Measurements from ENCODE around the gene ATP6V1C2. TPM values are rescaled to one million over a fixed set of nuclear protein-coding genes. Genes with fewer than 3 reads are reported as not detected.

Gene ATP6V1C2
- total and polyA plus RNA-seq, 9 of the 15 experiments (the other 6 are each of a cell fraction or from before 2014, with no cell fraction given), result 0.01 to 0.31 (median 0.10) TPM; not detected in 4

DNA sequence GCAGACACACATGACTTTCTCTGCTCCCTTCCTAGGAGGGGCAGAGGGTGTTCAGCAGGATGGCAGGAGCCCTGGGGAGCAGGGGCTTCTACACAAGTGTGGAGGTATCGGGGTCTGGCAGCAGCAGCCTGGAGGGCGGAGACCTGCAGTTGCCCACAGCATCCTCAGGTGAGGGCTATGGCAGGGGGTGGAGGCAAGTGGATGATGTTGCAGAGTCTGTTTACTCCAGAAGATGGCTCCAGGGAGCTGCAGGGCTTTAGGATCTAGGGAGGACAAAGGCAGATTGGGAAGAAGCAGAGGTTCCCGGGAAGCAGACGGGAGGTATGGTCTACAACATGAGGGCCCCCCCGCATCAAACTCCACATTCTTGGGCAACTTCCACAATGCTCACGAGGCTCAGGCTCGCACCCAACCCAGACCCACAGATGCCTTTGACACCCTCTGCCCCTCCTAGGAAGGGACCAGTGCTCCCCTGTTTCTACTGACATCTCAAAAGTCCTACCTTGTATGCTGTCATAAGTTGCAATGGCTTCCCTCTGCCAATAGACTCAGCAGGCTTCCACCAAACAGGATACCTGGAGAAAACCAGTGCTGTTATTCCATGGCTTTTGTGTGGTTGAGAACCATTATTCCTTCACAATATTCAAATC, 12.0 kb upstream of the ATP6V1C2 start:
- no peak overlapping the region for H3K27ac ChIP-seq (ENCODE audit: extremely low read depth, low read depth, low read length)
- no peaks in the 10 kb centered on the region; a peak in 1 of 5 replicates for H3K4me1 ChIP-seq (replicated peaks in 1 of 2; ENCODE audit: control insufficient read depth in 2 of 2, insufficient read depth in 2 of 2, low read length in 2 of 2)
- in situ Hi-C loops (cut with MboI), result no loop called here
- H3K36me3 ChIP-seq (ENCODE audit: control insufficient read depth, insufficient read depth, low read length), result no peaks in the 10 kb centered on the region
- no peak overlapping the region for H3K4me3 ChIP-seq
- peak in 2 of 4 experiments; percentile 6 to 22 for DNase-seq (ENCODE audit: extremely low read depth in 1 of 4, low spot score in 3 of 4)
- peak; percentile 77 for ATAC-seq
- H4K20me1 ChIP-seq (replicated peaks; ENCODE audit: control insufficient read depth, insufficient read depth, low read length), result no peaks in the 10 kb centered on the region
- H3K9me1 ChIP-seq (ENCODE audit: control insufficient read depth, insufficient read depth, low read length), result peaks cover 2% of the 10 kb centered on the region
- no peaks in the 10 kb centered on the region for H3K79me2 ChIP-seq (ENCODE audit: control insufficient read depth, insufficient read depth, low read length)
- intact Hi-C loops (cut with micrococcal nuclease), result no loop called here
- H3K27me3 ChIP-seq (ENCODE audit: control insufficient read depth in 2 of 2, insufficient read depth in 2 of 2, low read length in 2 of 2), result peaks cover 22 to 61% of the 10 kb centered on the region in 2 experiments
- ChIA-PET CTCF (ENCODE audit: low intra/inter-chr PET ratio) (no interaction called here), POLR2A (interaction anchor here (1.0 kb wide), 1 partner anchor 9 kb away, joined by 5 read pairs; no protein-coding TSS in a partner anchor)
- TF ChIP-seq, protein P1, sequence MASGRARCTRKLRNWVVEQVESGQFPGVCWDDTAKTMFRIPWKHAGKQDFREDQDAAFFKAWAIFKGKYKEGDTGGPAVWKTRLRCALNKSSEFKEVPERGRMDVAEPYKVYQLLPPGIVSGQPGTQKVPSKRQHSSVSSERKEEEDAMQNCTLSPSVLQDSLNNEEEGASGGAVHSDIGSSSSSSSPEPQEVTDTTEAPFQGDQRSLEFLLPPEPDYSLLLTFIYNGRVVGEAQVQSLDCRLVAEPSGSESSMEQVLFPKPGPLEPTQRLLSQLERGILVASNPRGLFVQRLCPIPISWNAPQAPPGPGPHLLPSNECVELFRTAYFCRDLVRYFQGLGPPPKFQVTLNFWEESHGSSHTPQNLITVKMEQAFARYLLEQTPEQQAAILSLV (tag; IDR thresholded peaks at IDR 0.05), result no peak
- no peak for TF ChIP-seq RNF219 (CRISPR knock-in tag; IDR thresholded peaks at IDR 0.05)
- no peak for TF ChIP-seq RCOR1 (IDR thresholded peaks at IDR 0.05; ENCODE audit: borderline replicate concordance in 1 of 2, low read depth in 2 of 2, low read length in 2 of 2)
- no peak for TF ChIP-seq SRSF1 (IDR thresholded peaks at IDR 0.05; ENCODE audit: low read depth, low read length)
- TF ChIP-seq HNRNPK (IDR thresholded peaks at IDR 0.05; ENCODE audit: low read depth, low read length, poor library complexity, severe bottlenecking), result no peak
- peak; percentile 58 for TF ChIP-seq ZNF263 (CRISPR knock-in tag; IDR thresholded peaks at IDR 0.05; ENCODE audit: borderline replicate concordance)
- no peak for TF ChIP-seq ZNF408 (CRISPR knock-in tag; IDR thresholded peaks at IDR 0.05; ENCODE audit: low read depth)
- TF ChIP-seq FOXK2 (conservative IDR thresholded peaks at IDR 0.05 in 1 of 2, IDR thresholded peaks at IDR 0.05 in 1 of 2; ENCODE audit: low read depth in 2 of 2), result no peak
- TF ChIP-seq RAD21 (CRISPR knock-in tag; conservative IDR thresholded peaks at IDR 0.05 in 1 of 2, IDR thresholded peaks at IDR 0.05 in 1 of 2), result peak in 1 of 2 experiments; percentile 61; a peak in 2 of 4 replicates
- TF ChIP-seq HOXB6 (CRISPR knock-in tag; IDR thresholded peaks at IDR 0.05; ENCODE audit: borderline replicate concordance), result no peak
- TF ChIP-seq CTCF (IDR thresholded peaks at IDR 0.05 in 2 of 3, conservative IDR thresholded peaks at IDR 0.05 in 1 of 3; ENCODE audit: insufficient read depth in 2 of 3, low read depth in 1 of 3, low read length in 3 of 3), result peak; percentile 41 to 52 (median 48); a peak in 5 of 6 replicates
- no peak for TF ChIP-seq RFX1 (IDR thresholded peaks at IDR 0.05)
- no TSS peak for BruUV-seq (replicated peaks)
- no peak overlapping the region for H3K4me2 ChIP-seq (ENCODE audit: insufficient read depth, low read length)
- no peak overlapping the region for H3K9ac ChIP-seq (ENCODE audit: insufficient read depth in 1 of 2, low read depth in 2 of 2, low read length in 2 of 2)
- no peaks in the 10 kb centered on the region for H3K9me3 ChIP-seq (replicated peaks; ENCODE audit: control insufficient read depth, insufficient read depth, low read depth, low read length)
- no peak overlapping the region for H2AFZ ChIP-seq (ENCODE audit: low read depth, low read length)
- WGBS (ENCODE audit: insufficient coverage, low coverage, missing lambda C conversion rate), result 3% methylated on average over 7 of the region's 7 CpGs
- no peak for FAIRE-seq

Data from K562 (cell line).